BLaER1 (cell line): ENCODE data around the gene NR6A1.
"Not testable (repeated sequence)": the region's sequence is repeated elsewhere in the genome, so short reads cannot be mapped to it uniquely, and the experiment has no call there.

ENCODE experiments used
- H3K27ac ChIP-seq: shearing (Covaris generic); formaldehyde crosslinking; 2 replicates; pipeline ENCODE4 v1.8.1; 2022
- H3K27me3 ChIP-seq: shearing (Covaris generic); formaldehyde crosslinking; 2 replicates; pipeline ENCODE4 v1.8.1; 2022
- H3K36me3 ChIP-seq: shearing (Covaris generic); formaldehyde crosslinking; 2 replicates; pipeline ENCODE4 v1.8.1; 2022
- H3K4me1 ChIP-seq: shearing (Covaris generic); formaldehyde crosslinking; 2 replicates; pipeline ENCODE4 v1.8.1; 2022
- H3K4me2 ChIP-seq: shearing (Covaris generic); formaldehyde crosslinking; 2 replicates; pipeline ENCODE4 v1.8.1; 2022
- H3K4me3 ChIP-seq: shearing (Covaris generic); formaldehyde crosslinking; 2 replicates; pipeline ENCODE4 v1.8.1; 2022
- H3K9ac ChIP-seq: shearing (Covaris generic); formaldehyde crosslinking; 2 replicates; pipeline ENCODE4 v1.8.1; 2022
- H3K9me3 ChIP-seq: shearing (Covaris generic); formaldehyde crosslinking; 2 replicates; pipeline ENCODE4 v1.8.1; 2022
- H4K20me1 ChIP-seq: shearing (Covaris generic); formaldehyde crosslinking; 2 replicates; pipeline ENCODE4 v1.8.1; 2022
- Cebpa-rat ChIP-seq: shearing (Covaris generic); IDR thresholded peaks from 2 replicates; pipeline ENCODE4 v1.8.1; 2022

Gene NR6A1

DNA sequence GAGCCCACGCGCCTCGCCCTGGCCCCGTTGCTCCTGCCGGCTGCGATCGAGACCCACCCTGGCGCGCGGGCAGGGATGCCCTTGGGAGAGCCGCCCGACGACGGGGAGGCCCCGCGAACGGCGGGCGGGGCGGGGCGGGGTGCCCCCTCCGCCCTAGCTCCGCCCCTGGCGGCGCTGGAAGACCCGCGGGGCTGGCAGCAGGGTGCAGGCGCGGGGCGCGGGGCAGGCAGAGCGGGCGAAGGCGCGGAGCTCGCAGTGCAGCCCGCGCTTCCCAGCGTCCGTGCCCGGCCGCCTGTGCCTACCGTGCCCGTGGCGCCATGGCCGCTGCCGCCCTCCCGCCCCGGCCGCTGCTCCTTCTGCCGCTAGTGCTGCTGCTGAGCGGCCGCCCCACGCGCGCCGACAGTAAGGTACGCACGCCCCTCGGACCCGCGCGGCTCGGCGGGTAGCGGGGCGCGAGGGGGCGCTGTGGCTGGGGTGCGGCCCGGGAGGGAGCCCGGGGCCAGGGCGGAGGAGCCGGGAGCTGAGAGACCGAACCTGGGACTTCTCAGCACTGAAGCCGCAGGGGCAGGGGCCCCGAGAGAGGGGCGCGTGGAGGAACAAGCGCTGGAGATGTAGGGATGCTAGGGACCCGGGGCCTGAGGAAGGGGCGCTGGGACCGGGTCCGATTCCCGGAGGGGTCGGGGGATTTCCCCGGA is 6.0 kb upstream of the NR6A1 start, which contains the start of gene OLFML2A:
Gene OLFML2A, plus strand, starts transcription at position 180 of the 695 bp plus-strand sequence. Its CDS starts 138 bp downstream, at position 318.
- H3K4me3 ChIP-seq: peak within 1 kb of the TSS; percentile 66
- peak within 1 kb of the TSS; percentile 97 for H3K4me2 ChIP-seq
- H4K20me1 ChIP-seq: no peaks in the 10 kb centered on the region; the same call in 1 of the 2 replicates
- H3K27me3 ChIP-seq: peaks cover 38% of the 10 kb centered on the region
- H3K9me3 ChIP-seq: no peaks in the 10 kb centered on the region
- no peaks in the 10 kb centered on the region for H3K36me3 ChIP-seq
- H3K27ac ChIP-seq: no peak within 1 kb of the TSS
- H3K4me1 ChIP-seq: peaks cover 12% of the 10 kb centered on the region
- H3K9ac ChIP-seq: peak within 1 kb of the TSS; percentile 58
- TF ChIP-seq Cebpa-rat: no peak

DNA sequence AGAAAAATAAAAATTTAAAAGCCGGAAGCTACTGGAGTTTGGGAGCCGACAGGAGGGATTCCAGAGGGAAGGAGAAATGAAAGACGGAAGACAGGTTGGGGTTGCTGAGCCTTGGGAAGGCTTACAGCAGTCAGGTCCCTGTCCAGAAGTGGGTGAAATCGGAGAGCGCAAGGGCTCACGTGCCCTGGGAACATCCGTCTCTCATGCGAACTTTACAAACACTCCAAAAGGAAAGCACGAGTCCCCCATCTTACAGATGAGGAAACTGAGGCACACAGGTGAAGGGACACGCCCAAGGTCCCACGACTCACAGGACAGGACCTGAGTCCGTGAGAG is 5.5 kb upstream of the NR6A1 start:
- Histone ChIP-seq H3K4me3 (peak overlapping the region; percentile 66), H3K4me2 (peak overlapping the region; percentile 97), H3K36me3 (no peaks in the 10 kb centered on the region), H3K9me3 (no peaks in the 10 kb centered on the region), H3K27ac (no peak overlapping the region), H4K20me1 (no peaks in the 10 kb centered on the region; the same call in 1 of the 2 replicates), H3K27me3 (peaks cover 38% of the 10 kb centered on the region), H3K4me1 (peaks cover 17% of the 10 kb centered on the region), H3K9ac (peak overlapping the region; percentile 58; the same call in 1 of the 2 replicates)
- no peak for TF ChIP-seq Cebpa-rat

DNA sequence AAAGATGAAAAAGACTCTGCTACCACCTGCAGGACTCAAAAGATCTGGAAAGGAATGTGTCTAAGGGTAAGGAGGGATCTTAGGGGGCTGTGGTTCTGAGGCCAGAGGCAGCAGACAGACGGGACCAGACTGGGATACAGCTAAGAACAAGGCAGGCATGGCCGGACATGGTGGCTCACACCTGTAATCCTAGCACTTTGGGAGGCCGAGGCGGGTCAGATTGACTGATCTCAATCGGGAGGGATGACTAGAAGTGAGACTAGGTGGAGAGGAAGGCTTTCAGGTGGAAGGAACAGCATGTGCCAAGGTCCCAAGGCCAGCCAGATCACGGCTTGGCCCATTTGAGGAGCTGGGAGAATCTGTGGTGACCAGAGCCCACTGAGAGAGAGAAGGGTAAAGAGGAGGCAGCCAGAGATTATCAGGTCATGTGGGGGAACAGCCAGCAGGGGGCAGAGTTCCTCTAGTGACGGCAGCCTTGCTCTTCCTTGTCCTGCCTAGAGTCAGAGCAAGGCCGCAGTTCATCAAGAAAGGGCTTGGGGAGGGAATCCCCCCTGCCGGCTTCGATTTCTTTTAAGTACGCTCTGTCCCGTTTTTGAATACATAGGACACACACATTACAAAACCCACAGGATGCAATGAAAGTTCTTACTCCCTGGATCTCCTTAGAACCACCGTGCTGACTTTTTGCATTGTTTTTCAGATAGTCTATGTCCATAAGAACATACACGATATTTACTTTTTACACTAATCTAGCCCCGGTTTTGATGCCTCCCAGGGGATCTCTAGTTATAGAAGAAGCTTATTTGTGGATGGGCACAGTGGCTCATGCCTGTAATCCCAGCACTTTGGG is 3.2 kb upstream of the NR6A1 start:
- Histone ChIP-seq H3K9me3 (no peaks in the 10 kb centered on the region), H4K20me1 (peaks cover 11% of the 10 kb centered on the region), H3K27ac (no peak overlapping the region), H3K9ac (no peak overlapping the region), H3K4me2 (no peak overlapping the region), H3K36me3 (no peaks in the 10 kb centered on the region), H3K4me3 (no peak overlapping the region), H3K4me1 (peaks cover 28% of the 10 kb centered on the region), H3K27me3 (peaks cover 54% of the 10 kb centered on the region)
- TF ChIP-seq Cebpa-rat: no peak

DNA sequence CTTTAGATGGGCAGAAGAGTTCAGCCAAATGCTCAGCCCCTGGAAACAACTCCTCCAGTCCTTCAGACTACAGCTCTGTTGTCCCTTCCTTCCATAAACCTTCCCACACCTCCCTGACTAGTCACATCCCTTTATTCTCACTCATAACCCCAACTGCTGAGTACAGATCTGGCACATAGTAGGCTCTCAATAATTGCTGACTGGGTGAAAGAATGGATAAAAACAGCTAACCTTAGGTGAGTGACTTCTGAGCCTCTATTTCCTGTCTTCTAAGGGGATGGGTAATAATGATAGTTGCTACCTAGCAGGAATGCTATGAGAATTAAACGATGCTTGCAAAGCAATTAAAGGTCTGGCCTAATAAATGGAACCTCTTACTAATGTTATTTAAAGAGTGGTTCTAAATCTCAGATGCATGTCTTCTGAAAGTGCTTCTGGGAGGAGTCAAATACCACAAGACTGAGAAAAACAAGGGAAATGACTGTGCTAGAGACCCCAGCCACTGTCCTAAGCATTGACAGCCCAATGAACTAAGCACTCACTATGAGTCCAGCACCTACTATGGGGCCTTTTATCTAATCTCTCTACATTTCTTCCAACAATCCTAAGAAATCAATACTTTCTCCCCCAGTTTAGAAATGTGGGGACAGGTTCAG is 2.5 kb upstream of the NR6A1 start:
- no peak overlapping the region for H3K4me2 ChIP-seq
- H3K9ac ChIP-seq: no peak overlapping the region
- no peaks in the 10 kb centered on the region for H3K36me3 ChIP-seq
- H4K20me1 ChIP-seq: peaks cover 18% of the 10 kb centered on the region
- H3K4me3 ChIP-seq: no peak overlapping the region
- no peaks in the 10 kb centered on the region for H3K9me3 ChIP-seq
- H3K4me1 ChIP-seq: peaks cover 28% of the 10 kb centered on the region
- H3K27ac ChIP-seq: no peak overlapping the region
- TF ChIP-seq Cebpa-rat: no peak
- H3K27me3 ChIP-seq: peaks cover 58% of the 10 kb centered on the region

DNA sequence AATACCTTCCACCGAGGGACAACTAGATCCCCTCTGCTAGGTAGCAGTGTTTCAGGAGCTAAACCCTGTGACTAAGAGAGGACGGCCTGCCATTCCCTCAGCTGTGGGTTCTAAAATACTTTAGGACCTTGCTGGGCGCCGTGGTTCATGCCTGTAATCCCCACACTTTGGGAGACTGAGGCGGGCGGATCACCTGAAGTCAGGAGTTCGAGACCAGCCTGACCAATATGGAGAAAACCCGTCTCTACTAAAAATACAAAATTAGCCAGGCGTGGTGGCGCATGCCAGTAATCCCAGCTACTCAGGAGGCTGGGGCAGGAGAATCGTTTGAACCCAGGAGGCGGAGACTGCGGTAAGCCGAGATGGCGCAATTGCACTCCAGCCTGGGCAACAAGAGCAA is 1.8 kb upstream of the NR6A1 start:
- H3K27ac ChIP-seq, H3K4me2 ChIP-seq, H3K9ac ChIP-seq, H3K4me3 ChIP-seq, H3K9me3 ChIP-seq, H3K36me3 ChIP-seq: not testable (repeated sequence)
- peaks cover 28% of the 10 kb centered on the region for H3K4me1 ChIP-seq
- H4K20me1 ChIP-seq: peaks cover 25% of the 10 kb centered on the region
- peaks cover 58% of the 10 kb centered on the region for H3K27me3 ChIP-seq

DNA sequence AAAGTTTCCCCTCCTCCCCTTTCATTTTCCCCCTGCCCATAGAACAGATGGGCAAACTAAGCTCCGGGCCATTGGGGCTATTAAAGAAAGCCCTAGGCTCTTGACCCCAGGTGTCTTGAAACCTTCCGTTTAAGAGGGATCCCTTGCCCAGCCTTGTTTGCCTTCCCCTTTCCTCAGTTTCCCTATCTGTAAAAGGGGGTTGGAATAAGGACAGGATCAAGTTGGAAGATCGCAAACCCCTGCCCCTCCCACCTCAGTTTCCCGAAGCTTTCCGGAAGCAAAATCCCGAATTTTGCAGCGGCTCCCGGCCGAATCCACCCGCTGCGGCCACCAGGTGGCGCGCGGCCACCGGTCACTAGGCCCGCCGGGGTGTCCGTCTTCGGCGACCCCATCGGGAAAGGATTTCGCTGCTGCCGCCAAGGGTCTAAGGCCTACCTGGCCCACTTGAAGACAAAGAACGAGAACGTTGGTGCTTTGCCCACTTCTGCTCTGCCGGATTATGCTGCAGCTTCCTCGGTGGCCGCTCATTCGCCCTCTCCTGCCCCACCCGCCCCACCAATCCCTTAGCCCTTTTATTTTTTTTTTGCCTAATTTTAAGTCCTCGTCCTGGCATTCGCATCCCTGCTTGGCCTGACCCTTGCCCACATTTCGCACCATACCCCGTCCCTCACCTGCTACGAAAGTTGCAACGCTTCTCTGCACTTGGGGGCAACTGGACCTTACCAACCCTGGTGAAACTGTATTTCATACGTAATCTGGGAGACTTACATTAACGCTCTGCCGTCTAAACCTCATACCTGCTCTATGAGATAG is 962 bp upstream of the NR6A1 start:
- Histone ChIP-seq H3K4me3 (peak overlapping the region; percentile 76), H3K9me3 (no peaks in the 10 kb centered on the region), H3K27ac (no peak overlapping the region; the same call in 1 of the 2 replicates), H3K4me1 (peaks cover 24% of the 10 kb centered on the region), H3K27me3 (peaks cover 58% of the 10 kb centered on the region), H4K20me1 (peaks cover 34% of the 10 kb centered on the region), H3K9ac (peak overlapping the region; percentile 89; the same call in 1 of the 2 replicates), H3K4me2 (peak overlapping the region; percentile 100), H3K36me3 (no peaks in the 10 kb centered on the region)
- TF ChIP-seq Cebpa-rat: no peak

DNA sequence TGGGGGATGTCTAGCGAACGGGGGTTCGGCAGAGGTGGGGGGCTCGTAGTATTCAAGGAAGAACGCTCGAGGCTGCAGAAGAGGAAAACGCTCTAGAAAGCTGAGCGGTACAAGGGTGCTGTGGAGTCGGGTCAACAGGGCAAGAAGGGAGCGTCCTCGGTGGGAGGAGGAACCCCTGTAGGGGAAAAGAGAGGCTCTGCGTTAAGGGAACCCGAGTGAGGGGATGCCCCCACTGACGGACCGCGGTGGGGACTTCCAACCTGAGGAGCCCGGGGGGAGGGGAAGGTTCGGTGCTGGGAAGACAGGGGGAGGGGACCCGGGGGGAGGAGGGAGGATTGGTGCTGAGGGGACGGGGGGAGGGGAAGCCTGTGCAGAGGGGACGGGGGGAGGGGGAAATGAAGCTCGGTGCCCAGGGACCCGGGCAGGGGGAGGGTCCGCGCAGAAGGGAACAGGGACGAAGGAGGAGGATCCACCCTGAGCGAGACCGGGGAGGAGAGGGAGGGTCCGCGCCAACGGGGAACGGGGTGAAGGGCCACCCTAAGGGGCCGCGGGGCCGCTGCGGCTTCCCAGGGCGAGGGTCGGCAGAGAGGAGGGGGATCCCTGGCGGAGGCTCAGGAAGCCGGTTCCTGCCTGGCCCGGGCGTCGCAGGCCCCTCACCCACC is 621 bp downstream of the NR6A1 start:
- H3K27me3 ChIP-seq: peaks cover 54% of the 10 kb centered on the region
- H3K9ac ChIP-seq: peak overlapping the region; percentile 89
- no peaks in the 10 kb centered on the region for H3K36me3 ChIP-seq
- H3K27ac ChIP-seq: no peak overlapping the region
- H3K4me3 ChIP-seq: peak overlapping the region; percentile 76
- H3K4me2 ChIP-seq: peak overlapping the region; percentile 100
- peaks cover 49% of the 10 kb centered on the region for H4K20me1 ChIP-seq
- no peak for TF ChIP-seq Cebpa-rat
- no peaks in the 10 kb centered on the region for H3K9me3 ChIP-seq
- H3K4me1 ChIP-seq: peaks cover 16% of the 10 kb centered on the region

DNA sequence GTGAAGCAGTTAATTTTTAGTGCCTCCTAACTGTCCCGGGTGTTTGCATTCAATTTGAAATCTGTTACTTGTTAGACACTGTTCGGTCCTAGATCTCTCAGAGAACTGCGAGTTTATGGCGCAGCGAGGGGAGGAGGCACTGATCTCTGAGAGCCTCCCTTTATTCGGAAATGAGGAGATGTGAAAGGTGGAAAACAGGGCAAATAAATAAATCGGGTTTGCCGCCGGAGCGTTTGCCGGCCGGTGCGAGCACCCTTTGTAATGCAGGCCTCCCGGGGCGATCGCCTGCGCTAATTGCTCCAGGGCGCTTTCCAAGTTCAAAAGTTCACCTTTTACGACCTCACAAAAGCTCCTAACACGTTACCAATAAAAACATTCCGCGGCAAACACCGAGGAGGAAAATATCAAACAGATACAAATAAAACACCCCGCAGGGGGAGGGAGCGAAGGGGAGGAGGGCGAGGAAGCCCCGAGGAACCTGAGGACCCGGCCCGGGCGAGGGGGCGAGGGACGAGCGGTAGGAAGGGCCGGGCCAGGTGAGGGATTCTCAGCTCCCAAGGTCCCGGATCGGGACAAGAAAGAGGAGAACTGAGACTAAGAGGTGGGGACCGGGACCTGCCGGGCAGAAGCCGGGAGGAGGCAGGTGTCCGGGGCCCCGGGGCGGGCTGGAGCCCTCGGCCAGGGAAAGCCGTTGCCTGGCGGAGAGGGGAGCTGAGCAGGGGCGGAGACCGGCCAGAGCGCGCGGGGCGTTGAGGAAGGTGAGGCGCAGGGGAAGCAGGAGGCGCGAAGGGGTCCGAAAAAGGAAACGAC is 1.4 kb downstream of the NR6A1 start:
- H3K4me1 ChIP-seq: peaks cover 23% of the 10 kb centered on the region
- no peak for TF ChIP-seq Cebpa-rat

More for the DNA sequence above, 1.4 kb downstream of the NR6A1 start:
- Histone ChIP-seq H3K9me3 (no peaks in the 10 kb centered on the region), H4K20me1 (peaks cover 55% of the 10 kb centered on the region), H3K4me2 (peak overlapping the region; percentile 100), H3K27me3 (peaks cover 50% of the 10 kb centered on the region), H3K4me3 (peak overlapping the region; percentile 76), H3K36me3 (no peaks in the 10 kb centered on the region), H3K27ac (no peak overlapping the region), H3K9ac (no peak overlapping the region)
